Esophagus squamous epithelium (tissue), 4 donors: ENCODE measurements around the gene EPC1.

Experiments used
- CTCF ChIP-seq, 6 experiments: fragments of 450-650 bp in 4 of 6; fragments of 200-600 bp in 2 of 6; sonication (generic) in 2 of 6; IDR thresholded peaks; one replicate each; pipeline ENCODE4 v1.5.1; 2016 to 2019; ENCODE audit warnings: antibody characterized with exemption in 6 of 6, mild to moderate bottlenecking in 4 of 6, moderate library complexity in 4 of 6
- POLR2A ChIP-seq, 4 donors: fragments of 450-650 bp; IDR thresholded peaks; one replicate each; pipeline ENCODE4 v1.6.1; 2017; ENCODE audit warnings: antibody characterized with exemption in 4 of 4, mild to moderate bottlenecking in 4 of 4, moderate library complexity in 3 of 4

GRCh38 chr10:32323051-32323450, 23.9 kb downstream of the EPC1 start:
- TF ChIP-seq POLR2A (IDR thresholded peaks at IDR 0.05) (no peak), CTCF (IDR thresholded peaks at IDR 0.05) (no peak)
